Astrocyte of the cerebellum (primary cell): ENCODE measurements around the gene BICDL1.

ENCODE experiments used
- DNase-seq: peaks from one replicate; pipeline ENCODE4 v3.0.0-alpha.2; 2011; ENCODE audit warnings: low read depth
- H3K4me3 ChIP-seq: 2 replicates; pipeline ENCODE4 v1.5.1; 2011; ENCODE audit warnings: mild to moderate bottlenecking, low read depth, low read length, moderate library complexity
- in situ Hi-C: cut with HindIII; loops from 2 replicates; pipeline ENCODE4 v1.10.0; 2017; ENCODE audit warnings: low sequenced_read_pairs
- TF ChIP-seq, protein P1 (sequence below): IDR thresholded peaks from 2 replicates; pipeline ENCODE4 v1.5.1; 2012; ENCODE audit warnings: low read length, low read depth, moderate library complexity, mild to moderate bottlenecking; ENCODE audit errors: missing control alignments

Gene BICDL1

DNA sequence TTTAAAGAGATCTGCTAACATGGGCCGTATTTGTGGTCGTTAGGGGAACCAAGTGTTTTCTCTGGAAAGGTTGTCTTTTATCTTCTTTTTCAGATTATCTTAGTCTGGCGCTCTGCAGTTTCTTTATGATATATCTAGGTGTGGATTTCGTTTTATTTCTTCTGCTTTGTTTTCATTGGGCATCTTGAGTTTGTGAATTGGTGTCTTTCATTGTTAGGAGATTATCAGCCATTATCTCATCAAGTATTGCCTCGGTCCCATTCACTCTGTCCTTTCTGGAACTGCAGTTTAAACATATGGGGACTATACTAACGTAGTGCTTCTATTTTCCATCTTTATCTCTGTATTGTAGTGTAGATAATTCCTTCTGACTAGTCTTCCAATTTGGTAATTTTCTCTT, 60.4 kb downstream of the BICDL1 start:
- TF ChIP-seq, protein P1, sequence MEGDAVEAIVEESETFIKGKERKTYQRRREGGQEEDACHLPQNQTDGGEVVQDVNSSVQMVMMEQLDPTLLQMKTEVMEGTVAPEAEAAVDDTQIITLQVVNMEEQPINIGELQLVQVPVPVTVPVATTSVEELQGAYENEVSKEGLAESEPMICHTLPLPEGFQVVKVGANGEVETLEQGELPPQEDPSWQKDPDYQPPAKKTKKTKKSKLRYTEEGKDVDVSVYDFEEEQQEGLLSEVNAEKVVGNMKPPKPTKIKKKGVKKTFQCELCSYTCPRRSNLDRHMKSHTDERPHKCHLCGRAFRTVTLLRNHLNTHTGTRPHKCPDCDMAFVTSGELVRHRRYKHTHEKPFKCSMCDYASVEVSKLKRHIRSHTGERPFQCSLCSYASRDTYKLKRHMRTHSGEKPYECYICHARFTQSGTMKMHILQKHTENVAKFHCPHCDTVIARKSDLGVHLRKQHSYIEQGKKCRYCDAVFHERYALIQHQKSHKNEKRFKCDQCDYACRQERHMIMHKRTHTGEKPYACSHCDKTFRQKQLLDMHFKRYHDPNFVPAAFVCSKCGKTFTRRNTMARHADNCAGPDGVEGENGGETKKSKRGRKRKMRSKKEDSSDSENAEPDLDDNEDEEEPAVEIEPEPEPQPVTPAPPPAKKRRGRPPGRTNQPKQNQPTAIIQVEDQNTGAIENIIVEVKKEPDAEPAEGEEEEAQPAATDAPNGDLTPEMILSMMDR, result no peak
- H3K4me3 ChIP-seq, result no peak overlapping the region
- DNase-seq, result no peak
- in situ Hi-C loops, result no loop called here

DNA sequence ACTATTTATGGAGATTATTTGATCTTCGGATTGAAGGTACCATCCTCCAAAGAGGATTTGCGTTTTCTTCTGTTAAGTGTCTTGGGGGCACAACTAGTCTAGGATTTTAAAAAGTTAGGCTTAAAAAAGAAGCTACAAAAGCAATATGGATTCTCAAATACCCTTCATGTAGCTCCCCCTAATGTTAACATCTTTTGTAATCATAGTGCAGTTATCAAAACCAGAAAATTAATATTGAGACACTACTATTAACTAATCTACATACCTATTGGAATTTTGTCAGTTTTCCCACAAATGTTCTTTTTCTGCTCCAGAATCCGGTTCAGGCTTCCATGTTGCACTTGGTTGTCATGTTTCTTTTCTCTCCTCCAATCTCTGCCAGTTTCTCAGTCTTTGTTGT, 62.5 kb downstream of the BICDL1 start:
- DNase-seq, result no peak
- in situ Hi-C loops, result no loop called here
- H3K4me3 ChIP-seq, result no peak overlapping the region
- TF ChIP-seq, protein P1, result no peak

DNA sequence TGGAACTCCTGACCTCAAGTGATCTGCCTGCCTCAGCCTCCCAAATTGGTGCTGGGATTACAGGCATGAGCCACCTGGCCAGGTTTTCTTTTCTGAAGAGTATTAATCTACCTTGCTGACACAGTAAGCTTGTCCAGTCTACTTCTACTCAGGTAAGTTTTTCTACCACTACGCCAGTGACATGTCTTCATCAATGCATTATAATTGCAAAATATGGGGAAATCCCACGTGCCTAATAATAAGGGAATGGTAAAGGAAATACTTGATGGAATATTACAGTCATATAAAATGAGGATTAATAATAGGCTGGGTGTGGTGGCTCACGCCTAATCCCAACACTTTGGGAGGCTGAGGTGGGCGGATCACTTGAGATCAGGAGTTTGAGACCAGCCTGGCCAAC, 65.3 kb downstream of the BICDL1 start:
- H3K4me3 ChIP-seq, result no peak overlapping the region
- TF ChIP-seq, protein P1, result no peak
- no peak for DNase-seq
- in situ Hi-C loops, result no loop called here

- DNase-seq, result no peak
- TF ChIP-seq, protein P1, result no peak
- in situ Hi-C loops, result no loop called here
- no peak overlapping the region for H3K4me3 ChIP-seq
Observed at GRCh38 chr12:120055231-120056000, 66.4 kb downstream of the BICDL1 start.

- no peak overlapping the region for H3K4me3 ChIP-seq
- in situ Hi-C loops, result no loop called here
- TF ChIP-seq, protein P1, result no peak
- DNase-seq, result no peak
Observed at GRCh38 chr12:120056739-120057138, 67.7 kb downstream of the BICDL1 start.

GRCh38 chr12:120060196-120060595, 71.2 kb downstream of the BICDL1 start:
- in situ Hi-C loops, result no loop called here
- DNase-seq, result no peak
- TF ChIP-seq, protein P1, result no peak
- no peak overlapping the region for H3K4me3 ChIP-seq
